H1 (cell line): ENCODE results near the gene ETFB.

Source experiments
- CEBPB ChIP-seq: IDR thresholded peaks from 2 replicates; pipeline ENCODE4 v1.6.1; 2012; ENCODE audit warnings: low read depth, low read length
- CTCF ChIP-seq, 3 experiments: IDR thresholded peaks; 1 replicate in 2 of 3; 2 replicates in 1 of 3; pipeline versions ENCODE4 v1.5.1 to v1.6.1; 2011; ENCODE audit warnings: low read length in 3 of 3, mild to moderate bottlenecking in 3 of 3, inconsistent platforms in 2 of 3, low read depth in 1 of 3, moderate library complexity in 1 of 3; ENCODE audit not compliant: insufficient read depth in 1 of 3; ENCODE audit errors: control extremely low read depth in 1 of 3
- EP300 ChIP-seq, 2 experiments: IDR thresholded peaks; 1 replicate in 1 of 2; 2 replicates in 1 of 2; pipeline ENCODE4 v1.6.1; 2011 to 2012; ENCODE audit warnings: low read depth in 2 of 2, low read length in 2 of 2, mild to moderate bottlenecking in 2 of 2, borderline replicate concordance in 1 of 2, inconsistent platforms in 1 of 2, moderate library complexity in 1 of 2
- GABPA ChIP-seq: IDR thresholded peaks from 2 replicates; pipeline ENCODE4 v1.6.1; 2011; ENCODE audit warnings: mild to moderate bottlenecking, low read length, moderate library complexity, borderline replicate concordance; ENCODE audit not compliant: insufficient read depth
- MAFK ChIP-seq: IDR thresholded peaks from 2 replicates; pipeline ENCODE4 v1.6.1; 2012; ENCODE audit warnings: low read depth, mild to moderate bottlenecking, improper control_type of control experiment, low read length
- NRF1 ChIP-seq: IDR thresholded peaks from 2 replicates; pipeline ENCODE4 v1.6.1; 2011; ENCODE audit warnings: mild to moderate bottlenecking, low read depth, low read length, improper control_type of control experiment
- POLR2A ChIP-seq, 2 experiments: IDR thresholded peaks; 1 replicate in 1 of 2; 2 replicates in 1 of 2; pipeline ENCODE4 v1.6.1; 2011; ENCODE audit warnings: low read depth in 2 of 2, low read length in 2 of 2, mild to moderate bottlenecking in 2 of 2; ENCODE audit errors: control extremely low read depth in 1 of 2
- RAD21 ChIP-seq, 2 experiments: IDR thresholded peaks in 1 of 2; conservative IDR thresholded peaks in 1 of 2; 2 replicates each; pipeline ENCODE4 v1.6.1; 2011; ENCODE audit warnings: low read depth in 2 of 2, low read length in 2 of 2, improper control_type of control experiment in 1 of 2, inconsistent platforms in 1 of 2, mild to moderate bottlenecking in 1 of 2, moderate library complexity in 1 of 2
- SIN3A ChIP-seq, 2 experiments: IDR thresholded peaks in 1 of 2; conservative IDR thresholded peaks in 1 of 2; 2 replicates each; pipeline ENCODE4 v1.6.1; 2011 to 2012; ENCODE audit warnings: low read length in 2 of 2, improper control_type of control experiment in 1 of 2, low read depth in 1 of 2, mild to moderate bottlenecking in 1 of 2
- SP2 ChIP-seq: IDR thresholded peaks from 2 replicates; pipeline ENCODE4 v1.6.1; 2012; ENCODE audit warnings: mild to moderate bottlenecking, low read length, inconsistent platforms
- USF2 ChIP-seq: IDR thresholded peaks from 2 replicates; pipeline ENCODE4 v1.6.1; 2011; ENCODE audit warnings: low read length, improper control_type of control experiment

GRCh38 chr19:51387924-51388389 is 21.8 kb upstream of the ETFB start, which contains the start of gene LIM2:
- TF ChIP-seq EP300 (IDR thresholded peaks at IDR 0.05; ENCODE audit: borderline replicate concordance in 1 of 2, low read depth in 2 of 2, low read length in 2 of 2) (no peak), RAD21 (IDR thresholded peaks at IDR 0.05 in 1 of 2, conservative IDR thresholded peaks at IDR 0.05 in 1 of 2; ENCODE audit: low read depth in 2 of 2, low read length in 2 of 2) (no peak), USF2 (no peak), CEBPB (no peak), POLR2A (IDR thresholded peaks at IDR 0.05; ENCODE audit: control extremely low read depth in 1 of 2, low read depth in 2 of 2, low read length in 2 of 2) (no peak), GABPA (no peak), SP2 (no peak), NRF1 (no peak), MAFK (no peak), SIN3A (conservative IDR thresholded peaks at IDR 0.05 in 1 of 2, IDR thresholded peaks at IDR 0.05 in 1 of 2; ENCODE audit: low read depth in 1 of 2, low read length in 2 of 2) (no peak), CTCF (IDR thresholded peaks at IDR 0.05; ENCODE audit: control extremely low read depth in 1 of 3, insufficient read depth in 1 of 3, low read depth in 1 of 3, low read length in 3 of 3) (no peak)
